Measurements from ENCODE around the gene ZFYVE9.
A peak's percentile ranks its signal among the peaks of the same experiment; 100 is the strongest.

DNA sequence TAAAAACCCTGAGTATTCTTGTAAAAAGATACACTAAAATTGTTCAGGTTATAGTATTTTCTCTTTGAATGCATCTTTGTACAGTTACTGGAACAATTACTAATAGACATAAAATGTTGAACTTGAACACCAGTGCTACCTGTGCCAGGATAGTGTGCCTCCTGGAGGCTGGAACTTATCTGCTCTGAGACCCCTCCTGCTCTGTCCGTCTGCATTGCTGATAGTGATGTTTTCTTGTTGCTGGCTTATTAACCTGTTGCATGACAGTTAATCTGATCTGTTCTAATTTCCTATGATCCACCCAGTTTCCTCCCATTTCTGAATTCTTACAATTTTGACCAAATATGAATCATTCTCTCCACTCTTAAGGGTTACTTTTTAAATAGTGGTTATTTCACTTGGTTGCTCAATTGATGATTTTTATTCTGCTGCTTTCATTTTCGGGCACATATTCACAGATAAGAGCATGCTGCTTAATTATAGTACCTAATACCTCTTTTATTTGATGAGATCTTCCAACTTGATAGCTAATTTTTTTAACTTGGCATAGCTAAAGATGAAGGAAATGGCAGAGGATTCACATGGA, 122.7 kb downstream of the ZFYVE9 start:
- TF ChIP-seq RCOR1 (IDR thresholded peaks at IDR 0.05; ENCODE audit: insufficient replicate concordance, low read length), result no peak
- TF ChIP-seq, protein P1, sequence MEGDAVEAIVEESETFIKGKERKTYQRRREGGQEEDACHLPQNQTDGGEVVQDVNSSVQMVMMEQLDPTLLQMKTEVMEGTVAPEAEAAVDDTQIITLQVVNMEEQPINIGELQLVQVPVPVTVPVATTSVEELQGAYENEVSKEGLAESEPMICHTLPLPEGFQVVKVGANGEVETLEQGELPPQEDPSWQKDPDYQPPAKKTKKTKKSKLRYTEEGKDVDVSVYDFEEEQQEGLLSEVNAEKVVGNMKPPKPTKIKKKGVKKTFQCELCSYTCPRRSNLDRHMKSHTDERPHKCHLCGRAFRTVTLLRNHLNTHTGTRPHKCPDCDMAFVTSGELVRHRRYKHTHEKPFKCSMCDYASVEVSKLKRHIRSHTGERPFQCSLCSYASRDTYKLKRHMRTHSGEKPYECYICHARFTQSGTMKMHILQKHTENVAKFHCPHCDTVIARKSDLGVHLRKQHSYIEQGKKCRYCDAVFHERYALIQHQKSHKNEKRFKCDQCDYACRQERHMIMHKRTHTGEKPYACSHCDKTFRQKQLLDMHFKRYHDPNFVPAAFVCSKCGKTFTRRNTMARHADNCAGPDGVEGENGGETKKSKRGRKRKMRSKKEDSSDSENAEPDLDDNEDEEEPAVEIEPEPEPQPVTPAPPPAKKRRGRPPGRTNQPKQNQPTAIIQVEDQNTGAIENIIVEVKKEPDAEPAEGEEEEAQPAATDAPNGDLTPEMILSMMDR (conservative IDR thresholded peaks at IDR 0.05; ENCODE audit: low read depth, low read length), result no peak
- TF ChIP-seq, protein P2, sequence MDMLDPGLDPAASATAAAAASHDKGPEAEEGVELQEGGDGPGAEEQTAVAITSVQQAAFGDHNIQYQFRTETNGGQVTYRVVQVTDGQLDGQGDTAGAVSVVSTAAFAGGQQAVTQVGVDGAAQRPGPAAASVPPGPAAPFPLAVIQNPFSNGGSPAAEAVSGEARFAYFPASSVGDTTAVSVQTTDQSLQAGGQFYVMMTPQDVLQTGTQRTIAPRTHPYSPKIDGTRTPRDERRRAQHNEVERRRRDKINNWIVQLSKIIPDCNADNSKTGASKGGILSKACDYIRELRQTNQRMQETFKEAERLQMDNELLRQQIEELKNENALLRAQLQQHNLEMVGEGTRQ (IDR thresholded peaks at IDR 0.05; ENCODE audit: low read depth, low read length), result no peak
- no peak for TF ChIP-seq FOS (IDR thresholded peaks at IDR 0.05; ENCODE audit: low read depth, low read length)
- no peak for TF ChIP-seq POLR2A (IDR thresholded peaks at IDR 0.05; ENCODE audit: low read depth, low read length)
- no peak for TF ChIP-seq MXI1 (IDR thresholded peaks at IDR 0.05; ENCODE audit: borderline replicate concordance, low read depth, low read length)
- TF ChIP-seq CHD1 (IDR thresholded peaks at IDR 0.05; ENCODE audit: low read depth, low read length), result no peak
- TF ChIP-seq NFE2L2 (IDR thresholded peaks at IDR 0.05; ENCODE audit: low read depth, low read length), result no peak
- TF ChIP-seq RAD21 (IDR thresholded peaks at IDR 0.05; ENCODE audit: low read length), result no peak
- no peak for TF ChIP-seq RFX5 (IDR thresholded peaks at IDR 0.05; ENCODE audit: low read depth, low read length)
- no peak for TF ChIP-seq SMC3 (IDR thresholded peaks at IDR 0.05; ENCODE audit: low read depth, low read length)
- TF ChIP-seq CEBPB (IDR thresholded peaks at IDR 0.05; ENCODE audit: low read depth, low read length), result peak; percentile 23; the same call in 1 of the 2 replicates
- TF ChIP-seq MAZ (IDR thresholded peaks at IDR 0.05; ENCODE audit: borderline replicate concordance, low read depth, low read length), result no peak
- no peak for TF ChIP-seq BHLHE40 (IDR thresholded peaks at IDR 0.05; ENCODE audit: low read depth, low read length)

Measured in IMR-90 (cell line).